Measurements from ENCODE around the gene QRICH2.

The QRICH2 gene

DNA sequence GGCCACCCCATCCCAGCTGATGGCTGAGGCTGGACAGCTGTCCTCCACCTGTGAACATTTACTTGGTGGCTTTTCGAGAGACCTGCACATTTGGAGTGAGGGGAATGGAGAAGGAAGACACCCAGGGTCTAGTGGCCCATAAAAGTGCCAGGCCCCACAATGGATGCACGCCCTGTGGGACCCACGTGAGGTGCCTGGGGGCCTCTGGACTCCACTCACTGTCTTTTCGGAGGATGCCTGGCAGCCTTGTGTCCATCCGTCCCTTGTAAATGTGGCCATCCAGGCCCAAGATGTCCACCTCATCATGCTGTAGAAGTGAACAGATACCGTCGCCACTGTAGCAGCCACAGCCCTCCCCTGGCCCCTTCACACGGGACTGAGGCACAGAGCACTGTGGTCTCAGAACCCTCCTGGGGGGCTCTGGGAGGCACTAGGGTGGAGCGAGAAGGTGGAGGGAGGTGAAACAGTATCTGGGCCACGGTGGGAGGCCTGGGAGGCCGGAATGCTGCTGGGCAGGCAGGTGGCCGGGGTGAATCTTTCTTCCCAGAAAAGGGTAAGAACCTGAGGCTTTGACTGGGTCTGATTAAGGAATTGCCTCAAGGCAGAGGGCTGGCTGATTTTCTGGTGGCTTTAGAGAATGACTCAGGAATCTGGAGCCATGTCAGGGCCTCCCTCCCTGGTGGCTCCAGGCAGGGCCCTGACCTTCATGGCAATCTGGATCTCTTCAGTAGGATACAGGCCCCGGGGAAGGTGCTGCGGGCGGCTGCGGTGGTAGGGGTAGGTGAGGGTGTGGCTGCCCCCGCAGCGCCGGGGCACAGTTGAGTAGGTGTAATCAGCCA, 31.4 kb downstream of the QRICH2 start:
- Histone ChIP-seq H3K79me2 (ENCODE audit: low read length) (no peaks in the 10 kb centered on the region), H3K4me2 (ENCODE audit: low read depth, low read length) (no peak overlapping the region), H3K9me3 (replicated peaks; ENCODE audit: insufficient read depth, low read length) (no peaks in the 10 kb centered on the region), H2AFZ (ENCODE audit: low read length) (no peak overlapping the region), H3K9ac (ENCODE audit: low read length) (no peak overlapping the region), H3K4me1 (ENCODE audit: low read length) (0 out of 2 replicates have a peak, but pooled peaks cover 3% of the 10 kb centered on the region), H3K36me3 (replicated peaks; ENCODE audit: insufficient read depth, low read length) (no peaks in the 10 kb centered on the region), H3F3A (ENCODE audit: insufficient read depth, low read length) (peaks cover 27% of the 10 kb centered on the region), H4K20me1 (ENCODE audit: insufficient read depth, low read length) (no peaks in the 10 kb centered on the region), H3K27ac (ENCODE audit: low read length) (no peak overlapping the region), H3K4me3 (ENCODE audit: low read length) (no peak overlapping the region), H3K27me3 (replicated peaks; ENCODE audit: insufficient read depth, low read length) (no peaks in the 10 kb centered on the region), H3K9me2 (replicated peaks; ENCODE audit: insufficient read depth, low read length) (no peaks in the 10 kb centered on the region)
- TF ChIP-seq EZH2 (optimal IDR thresholded peaks at IDR 0.05; ENCODE audit: low read depth, low read length) (no peak), EZH2phosphoT487 (IDR thresholded peaks at IDR 0.05; ENCODE audit: low read length) (no peak), CTCF (IDR thresholded peaks at IDR 0.05; ENCODE audit: low read length) (no peak)
- no peak for DNase-seq

DNA sequence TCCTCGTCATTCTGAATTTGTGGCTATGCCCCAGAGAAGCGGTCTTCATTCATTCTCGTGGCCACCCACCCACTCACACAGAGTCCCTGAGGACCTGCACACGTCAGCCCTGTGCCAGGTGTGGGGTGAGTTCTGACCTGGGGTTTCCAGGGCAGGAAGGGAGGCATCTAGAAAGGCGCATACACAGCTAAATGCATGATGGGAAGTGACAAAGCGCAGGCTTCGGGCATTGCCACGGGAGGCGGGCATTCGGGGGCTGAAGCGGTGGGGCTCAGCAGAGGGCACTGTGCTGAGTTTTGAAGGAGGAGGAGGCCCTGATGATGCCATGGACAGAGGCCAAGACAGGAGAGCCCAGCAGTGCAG, 32.0 kb downstream of the QRICH2 start:
- Histone ChIP-seq H3K27ac (ENCODE audit: low read length) (no peak overlapping the region), H3F3A (ENCODE audit: insufficient read depth, low read length) (peaks cover 34% of the 10 kb centered on the region), H3K27me3 (replicated peaks; ENCODE audit: insufficient read depth, low read length) (no peaks in the 10 kb centered on the region), H3K9me2 (replicated peaks; ENCODE audit: insufficient read depth, low read length) (no peaks in the 10 kb centered on the region), H3K79me2 (ENCODE audit: low read length) (no peaks in the 10 kb centered on the region; the same call in 1 of the 2 replicates), H3K9me3 (replicated peaks; ENCODE audit: insufficient read depth, low read length) (no peaks in the 10 kb centered on the region), H2AFZ (ENCODE audit: low read length) (no peak overlapping the region), H3K36me3 (replicated peaks; ENCODE audit: insufficient read depth, low read length) (no peaks in the 10 kb centered on the region), H3K4me2 (ENCODE audit: low read depth, low read length) (no peak overlapping the region), H3K9ac (ENCODE audit: low read length) (no peak overlapping the region), H3K4me1 (ENCODE audit: low read length) (0 out of 2 replicates have a peak, but pooled peaks cover 4% of the 10 kb centered on the region), H3K4me3 (ENCODE audit: low read length) (no peak overlapping the region), H4K20me1 (ENCODE audit: insufficient read depth, low read length) (no peaks in the 10 kb centered on the region)
- no peak for DNase-seq
- TF ChIP-seq EZH2phosphoT487 (IDR thresholded peaks at IDR 0.05; ENCODE audit: low read length) (no peak), EZH2 (optimal IDR thresholded peaks at IDR 0.05; ENCODE audit: low read depth, low read length) (no peak), CTCF (IDR thresholded peaks at IDR 0.05; ENCODE audit: low read length) (no peak)

GRCh38 chr17:76275382-76276068, 32.6 kb downstream of the QRICH2 start:
- no peak for TF ChIP-seq EZH2 (optimal IDR thresholded peaks at IDR 0.05; ENCODE audit: low read depth, low read length)
- no peak for TF ChIP-seq CTCF (IDR thresholded peaks at IDR 0.05; ENCODE audit: low read length)
- TF ChIP-seq EZH2phosphoT487 (IDR thresholded peaks at IDR 0.05; ENCODE audit: low read length) = no peak
- Histone ChIP-seq H3K79me2 (ENCODE audit: low read length) (no peaks in the 10 kb centered on the region; the same call in 1 of the 2 replicates), H2AFZ (ENCODE audit: low read length) (no peak overlapping the region), H3K27me3 (replicated peaks; ENCODE audit: insufficient read depth, low read length) (no peaks in the 10 kb centered on the region), H3K4me2 (ENCODE audit: low read depth, low read length) (no peak overlapping the region), H3K9ac (ENCODE audit: low read length) (no peak overlapping the region), H3K36me3 (replicated peaks; ENCODE audit: insufficient read depth, low read length) (no peaks in the 10 kb centered on the region), H4K20me1 (ENCODE audit: insufficient read depth, low read length) (no peaks in the 10 kb centered on the region), H3K9me3 (replicated peaks; ENCODE audit: insufficient read depth, low read length) (no peaks in the 10 kb centered on the region), H3F3A (ENCODE audit: insufficient read depth, low read length) (peaks cover 35% of the 10 kb centered on the region), H3K27ac (ENCODE audit: low read length) (no peak overlapping the region), H3K4me3 (ENCODE audit: low read length) (no peak overlapping the region), H3K4me1 (ENCODE audit: low read length) (0 out of 2 replicates have a peak, but pooled peaks cover 4% of the 10 kb centered on the region), H3K9me2 (replicated peaks; ENCODE audit: insufficient read depth, low read length) (no peaks in the 10 kb centered on the region)
- DNase-seq = no peak

All from MM.1S (cell line).